Measurements from ENCODE around the gene FREM1. TPM values are rescaled to one million over a fixed set of nuclear protein-coding genes. Genes with fewer than 3 reads are reported as not detected.

FREM1 gene
- total RNA-seq, 4 donors from 2014 or later, result 0.10 to 3.3 (median 1.00) TPM

GRCh38 chr9:14766299-14766698 lies 143.9 kb downstream of the FREM1 start:
- in situ Hi-C loops (cut with MboI; ENCODE audit: low sequenced_read_pairs in 4 of 4), result loop anchor here in 3 of 4 donors (5.0 to 25.0 kb wide), 3 partner anchors 151 to 304 kb away; no protein-coding TSS in a partner anchor
- H3K36me3 ChIP-seq, result no peaks in the 10 kb centered on the region
- H3K27ac ChIP-seq, result no peak overlapping the region
- intact Hi-C loops (cut with DNase I; ENCODE audit: low total_unique reads), result loop anchor here (5.0 kb wide), 1 partner anchor 74 kb away; the partner anchor contains the start of gene ZDHHC21
- H3K27me3 ChIP-seq, result no peaks in the 10 kb centered on the region
- DNase-seq, result no peak
- no peaks in the 10 kb centered on the region for H3K9me3 ChIP-seq
- no peak for TF ChIP-seq POLR2A (IDR thresholded peaks at IDR 0.05)
- no peak for TF ChIP-seq CTCF (IDR thresholded peaks at IDR 0.05 in 4 of 5, conservative IDR thresholded peaks at IDR 0.05 in 1 of 5)
- H3K4me1 ChIP-seq, result peaks cover 0 to 5% of the 10 kb centered on the region in 2 donors
- ATAC-seq, result no peak
- no peak overlapping the region for H3K4me3 ChIP-seq

GRCh38 chr9:14761584-14761983 lies 148.6 kb downstream of the FREM1 start:
- DNase-seq (no peak), ATAC-seq (no peak)
- Histone ChIP-seq H3K36me3 (no peaks in the 10 kb centered on the region), H3K4me3 (no peak overlapping the region), H3K27me3 (no peaks in the 10 kb centered on the region), H3K9me3 (no peaks in the 10 kb centered on the region), H3K27ac (no peak overlapping the region), H3K4me1 (no peaks in the 10 kb centered on the region)
- intact Hi-C loops (cut with DNase I; ENCODE audit: low total_unique reads) (no loop called here), in situ Hi-C loops (cut with MboI; ENCODE audit: low sequenced_read_pairs in 4 of 4) (loop anchor here in 3 of 4 donors (10.0 to 25.0 kb wide), 2 partner anchors 147 to 299 kb away; no protein-coding TSS in a partner anchor)
- TF ChIP-seq POLR2A (IDR thresholded peaks at IDR 0.05), result no peak

GRCh38 chr9:14760060-14760459 lies 150.2 kb downstream of the FREM1 start:
- Histone ChIP-seq H3K27me3 (no peaks in the 10 kb centered on the region), H3K4me3 (no peak overlapping the region), H3K27ac (no peak overlapping the region), H3K9me3 (no peaks in the 10 kb centered on the region), H3K36me3 (no peaks in the 10 kb centered on the region), H3K4me1 (no peaks in the 10 kb centered on the region)
- DNase-seq (no peak), ATAC-seq (no peak)
- in situ Hi-C loops (cut with MboI; ENCODE audit: low sequenced_read_pairs in 4 of 4), result loop anchor here in 3 of 4 donors (10.0 to 25.0 kb wide), 2 partner anchors 145 to 298 kb away; no protein-coding TSS in a partner anchor
- TF ChIP-seq CTCF (IDR thresholded peaks at IDR 0.05 in 4 of 5, conservative IDR thresholded peaks at IDR 0.05 in 1 of 5) (no peak), POLR2A (IDR thresholded peaks at IDR 0.05) (no peak)
- intact Hi-C loops (cut with DNase I; ENCODE audit: low total_unique reads), result no loop called here

GRCh38 chr9:14756291-14756690 lies 153.9 kb downstream of the FREM1 start:
- Histone ChIP-seq H3K4me1 (no peaks in the 10 kb centered on the region), H3K4me3 (no peak overlapping the region), H3K27me3 (no peaks in the 10 kb centered on the region), H3K36me3 (no peaks in the 10 kb centered on the region), H3K9me3 (no peaks in the 10 kb centered on the region), H3K27ac (no peak overlapping the region)
- no peak for DNase-seq
- no peak for ATAC-seq
- in situ Hi-C loops (cut with MboI; ENCODE audit: low sequenced_read_pairs in 4 of 4), result loop anchor here in 1 of 4 donors (25.0 kb wide), 1 partner anchor 294 kb away; no protein-coding TSS in a partner anchor
- TF ChIP-seq POLR2A (IDR thresholded peaks at IDR 0.05) (no peak), CTCF (IDR thresholded peaks at IDR 0.05 in 4 of 5, conservative IDR thresholded peaks at IDR 0.05 in 1 of 5) (no peak)
- intact Hi-C loops (cut with DNase I; ENCODE audit: low total_unique reads), result no loop called here

GRCh38 chr9:14752871-14753270 lies 157.4 kb downstream of the FREM1 start:
- ATAC-seq (no peak), DNase-seq (no peak)
- in situ Hi-C loops (cut with MboI; ENCODE audit: low sequenced_read_pairs in 4 of 4), result loop anchor here in 1 of 4 donors (25.0 kb wide), 1 partner anchor 291 kb away; no protein-coding TSS in a partner anchor
- Histone ChIP-seq H3K27ac (no peak overlapping the region), H3K4me3 (no peak overlapping the region), H3K9me3 (no peaks in the 10 kb centered on the region), H3K27me3 (no peaks in the 10 kb centered on the region), H3K4me1 (no peaks in the 10 kb centered on the region), H3K36me3 (no peaks in the 10 kb centered on the region)
- TF ChIP-seq POLR2A (IDR thresholded peaks at IDR 0.05), result no peak
- TF ChIP-seq CTCF (IDR thresholded peaks at IDR 0.05 in 4 of 5, conservative IDR thresholded peaks at IDR 0.05 in 1 of 5), result no peak
- intact Hi-C loops (cut with DNase I; ENCODE audit: low total_unique reads), result no loop called here
